Pancreas (tissue), 10 donors: ENCODE data around the gene CHRNA10. TPM values are rescaled to one million over a fixed set of nuclear protein-coding genes. Genes with fewer than 3 reads are reported as not detected.

Experiments
- ATAC-seq, 4 donors: fragments of 200-7000 bp; cut with Tn5 transposase; one replicate each; pipeline versions ENCODE4 v1.8.0 to v1.9.1; 2020; ENCODE audit warnings: mild to moderate bottlenecking in 4 of 4, moderate library complexity in 4 of 4
- DNase-seq, 6 donors: peaks; one replicate each; pipeline ENCODE4 v3.0.0-alpha.2; 2020
- FAIRE-seq: peaks from 2 replicates; lab custom pipeline; 2012; peaks lifted over from hg19 to GRCh38; lab: Jason Lieb, UNC
- H3K27ac ChIP-seq, 4 donors: fragments of 200-600 bp; sonication (generic); 1 replicate in 3 of 4; 2 replicates in 1 of 4; pipeline versions ENCODE4 v1.5.0 to v1.8.0; 2020
- H3K27me3 ChIP-seq, 4 donors: fragments of 200-600 bp; one replicate each; pipeline ENCODE4 v1.8.0; 2021
- H3K36me3 ChIP-seq, 3 donors: fragments of 200-600 bp; sonication (generic) in 1 of 3; one replicate each; pipeline versions ENCODE4 v1.5.0 to v1.8.0; 2020 to 2021
- H3K4me1 ChIP-seq, 3 donors: fragments of 200-600 bp; one replicate each; pipeline ENCODE4 v1.8.0; 2021
- H3K4me3 ChIP-seq, 4 donors: fragments of 200-600 bp; sonication (generic) in 2 of 4; one replicate each; pipeline versions ENCODE4 v1.5.0 to v1.8.0; 2020 to 2021
- H3K9me3 ChIP-seq, 4 donors: fragments of 200-600 bp; one replicate each; pipeline ENCODE4 v1.8.0; 2021
- CTCF ChIP-seq, 4 donors: fragments of 200-600 bp; sonication (generic) in 3 of 4; IDR thresholded peaks; one replicate each; pipeline versions ENCODE4 v1.5.0 to v1.8.0; 2021; ENCODE audit warnings: antibody characterized with exemption in 4 of 4
- WGBS, 2 donors: extraction: QIAGEN DNeasy Blood & Tissue Kit; methylation state at CpG; one replicate each; pipeline ENCODE4 v1.1.7; 2013; 5-methylcytosine and 5-hydroxymethylcytosine counted together
- intact Hi-C, 3 donors: fragments of 100-400 bp; cut with DNase I; formaldehyde crosslinking; loops; one replicate each; pipeline versions ENCODE4 v1.11.1 to v1.14.2; 2022
- polyA plus RNA-seq, 2 donors: library from polyadenylated mRNA; stranded (reverse); fragments of 200-250 nt; gene quantifications; one replicate each; pipeline ENCODE4 v1.2.3, GENCODE V29; 2013
- total RNA-seq, 6 donors: library from RNA; stranded (reverse); fragmentation: NEBNext Ultra II Directional in 4 of 6; extraction: Animal tissue kit (Norgen Biotek cat#: 25700) in 4 of 6; gene quantifications; one replicate each; pipeline versions ENCODE4 v1.2.1 to v1.2.4, GENCODE V29; 2021 to 2023
- donor health status: healthy with polysubstance abuse.
- donor health status: DM: no; HTN: no; CAD: no; lungs with moderate emphysema.
- donor health status: DM: no; HTN: no; CAD: no.
- donor health status: control.
- donor health status: control.
- donor health status: Bipolar disorder and iron deficiency.
- donor health status: DM: yes; HTN: yes; CAD: no.
- donor health status: DM: no; HTN: no; CAD: no.
- donor health status: DM: no; HTN: no; CAD: no.
- donor health status: DM: yes; HTN: yes; CAD: no.

The CHRNA10 gene
- total and polyA plus RNA-seq, 8 donors = 0.35 to 3.1 (median 0.54) TPM

- WGBS, 2 donors = 94 to 97% methylated on average over 2 of the region's 2 CpGs
- H3K4me1 ChIP-seq = peaks cover 0 to 4% (median 0%) of the 10 kb centered on the region in 3 donors
- H3K9me3 ChIP-seq = no peaks in the 10 kb centered on the region
- intact Hi-C loops = no loop called here
- DNase-seq (no peak), FAIRE-seq (no peak), ATAC-seq (no peak)
- no peak overlapping the region for H3K27ac ChIP-seq
- TF ChIP-seq CTCF (IDR thresholded peaks at IDR 0.05) = no peak
- peaks cover 3 to 24% (median 13%) of the 10 kb centered on the region in 3 donors for H3K36me3 ChIP-seq
- H3K27me3 ChIP-seq = no peaks in the 10 kb centered on the region
- H3K4me3 ChIP-seq = no peak overlapping the region
Observed at GRCh38 chr11:3707176-3707575, 36.0 kb upstream of the CHRNA10 start.

DNA sequence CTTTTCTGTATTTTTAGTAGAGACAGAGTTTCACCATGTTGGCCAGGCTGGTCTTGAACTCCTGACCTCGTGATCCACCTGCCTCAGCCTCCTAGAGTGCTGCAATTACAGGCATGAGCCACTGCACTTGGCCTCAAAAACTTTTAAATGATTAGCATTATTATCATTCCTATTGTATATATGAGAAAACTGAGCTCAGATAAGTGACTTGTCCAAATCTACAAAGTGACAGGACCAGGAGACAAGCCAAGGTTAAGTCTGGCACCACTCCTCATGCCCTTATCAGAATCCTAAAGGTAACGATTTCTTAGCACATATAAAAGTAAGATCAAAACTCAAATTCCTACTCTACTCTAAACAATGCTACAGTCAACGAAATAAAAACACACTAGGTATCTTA, 32.2 kb upstream of the CHRNA10 start:
- Histone ChIP-seq H3K36me3 (peaks cover 0 to 24% (median 20%) of the 10 kb centered on the region in 3 donors), H3K4me3 (no peak overlapping the region), H3K4me1 (peaks cover 0 to 4% (median 0%) of the 10 kb centered on the region in 3 donors), H3K27me3 (no peaks in the 10 kb centered on the region), H3K27ac (no peak overlapping the region), H3K9me3 (no peaks in the 10 kb centered on the region)
- ATAC-seq (peak; percentile 46 to 87 (median 70)), DNase-seq (peak in 2 of 6 donors; percentile 17 to 19), FAIRE-seq (no peak)
- WGBS, 2 donors = 36 to 39% methylated on average over 3 of the region's 3 CpGs
- TF ChIP-seq CTCF (IDR thresholded peaks at IDR 0.05) = no peak
- intact Hi-C loops = no loop called here

GRCh38 chr11:3700910-3701309, 29.7 kb upstream of the CHRNA10 start:
- H3K4me1 ChIP-seq = peaks cover 0 to 4% (median 0%) of the 10 kb centered on the region in 3 donors
- FAIRE-seq = no peak
- H3K9me3 ChIP-seq = no peaks in the 10 kb centered on the region
- TF ChIP-seq CTCF (IDR thresholded peaks at IDR 0.05) = no peak
- intact Hi-C loops = no loop called here
- H3K27ac ChIP-seq = no peak overlapping the region
- H3K27me3 ChIP-seq = no peaks in the 10 kb centered on the region
- H3K4me3 ChIP-seq = no peak overlapping the region
- DNase-seq = no peak
- peaks cover 0 to 35% (median 20%) of the 10 kb centered on the region in 3 donors for H3K36me3 ChIP-seq
- ATAC-seq = peak in 3 of 4 donors; percentile 29 to 58 (median 53)
- 41 to 57% methylated on average over 2 of the region's 2 CpGs for WGBS, 2 donors

DNA sequence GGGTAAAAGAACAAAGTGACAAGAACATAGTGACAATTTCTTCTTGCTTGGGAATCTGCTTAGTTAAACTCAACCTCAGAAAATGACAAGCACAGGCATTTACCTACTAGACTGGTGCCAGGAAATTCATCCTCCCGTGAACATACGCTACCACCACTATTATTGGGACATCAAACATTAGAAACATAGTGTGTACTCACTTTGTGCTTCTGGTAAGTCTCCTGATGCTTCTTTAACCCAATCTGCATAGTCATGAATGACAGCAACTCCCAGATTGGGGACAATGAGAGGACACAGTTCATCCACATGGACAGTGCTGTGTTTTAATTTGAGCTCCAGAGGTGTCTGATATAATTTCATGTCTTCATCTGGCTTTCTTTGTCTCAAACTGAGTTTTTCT, 29.2 kb upstream of the CHRNA10 start:
- FAIRE-seq (no peak), ATAC-seq (no peak), DNase-seq (no peak)
- TF ChIP-seq CTCF (IDR thresholded peaks at IDR 0.05) = no peak
- intact Hi-C loops = no loop called here
- 57% methylated on average over 2 of the region's 2 CpGs for WGBS, 2 donors
- no peak overlapping the region for H3K4me3 ChIP-seq
- no peaks in the 10 kb centered on the region for H3K27me3 ChIP-seq
- peaks cover 0 to 4% (median 0%) of the 10 kb centered on the region in 3 donors for H3K4me1 ChIP-seq
- H3K27ac ChIP-seq = no peak overlapping the region
- peaks cover 0 to 32% (median 20%) of the 10 kb centered on the region in 3 donors for H3K36me3 ChIP-seq
- H3K9me3 ChIP-seq = no peaks in the 10 kb centered on the region

- Histone ChIP-seq H3K4me3 (no peak overlapping the region), H3K27me3 (no peaks in the 10 kb centered on the region), H3K4me1 (peaks cover 0 to 7% (median 0%) of the 10 kb centered on the region in 3 donors), H3K9me3 (no peaks in the 10 kb centered on the region), H3K36me3 (peaks cover 14 to 44% (median 17%) of the 10 kb centered on the region in 3 donors), H3K27ac (no peak overlapping the region)
- TF ChIP-seq CTCF (IDR thresholded peaks at IDR 0.05) = no peak
- intact Hi-C loops = no loop called here
- no peak for ATAC-seq
- DNase-seq = no peak
- no peak for FAIRE-seq
- WGBS, 2 donors = 72 to 97% methylated on average over 4 of the region's 4 CpGs
Observed at GRCh38 chr11:3686751-3687150, 15.6 kb upstream of the CHRNA10 start.
